GM12878 (cell line): Measurements from ENCODE around the gene RAMP1. TPM values are rescaled to one million over a fixed set of nuclear protein-coding genes. Genes with fewer than 3 reads are reported as not detected.

Source experiments
- CHD4 ChIP-seq: fragments of 200-600 bp; sonication (generic); IDR thresholded peaks from 2 replicates; pipeline ENCODE4 v1.6.1; 2016; ENCODE audit warnings: mild to moderate bottlenecking
- CUX1 ChIP-seq: IDR thresholded peaks from 2 replicates; pipeline ENCODE4 v1.6.1; 2012; ENCODE audit warnings: improper control_type of control experiment, low read depth, low read length; ENCODE audit not compliant: insufficient replicate concordance
- POLR2A ChIP-seq: IDR thresholded peaks from 2 replicates; pipeline ENCODE4 v1.6.1; 2011; ENCODE audit warnings: low read depth, mild to moderate bottlenecking, low read length
- RELB ChIP-seq: fragments of 450-650 bp; IDR thresholded peaks from 2 replicates; pipeline ENCODE4 v1.6.1; 2017; ENCODE audit warnings: low read depth, mild to moderate bottlenecking, moderate library complexity
- ZZZ3 ChIP-seq: IDR thresholded peaks from 2 replicates; pipeline ENCODE4 v1.6.1; 2011; ENCODE audit warnings: low read depth; ENCODE audit not compliant: control insufficient read depth, insufficient read length
- polyA plus RNA-seq, 11 experiments: library from polyadenylated mRNA; depleted of rRNA in 4 of 11; unstranded in 6 of 11; stranded (reverse) in 5 of 11; fragments of >200 nt; fragmentation: Nextera tagmentation in 4 of 11; fragmentation: Illumina TruSeq in 1 of 11; extraction: Ambion mirVana in 4 of 11; extraction: Trizol in 1 of 11; gene quantifications; 1 replicate in 1 of 11; 2 replicates in 10 of 11; pipeline versions ENCODE4 v1.2.1 to v1.2.3, GENCODE V29; 2011 to 2016; ENCODE audit warnings: inconsistent platforms in 2 of 11, missing spikeins in 2 of 11, low read depth in 1 of 11
- total RNA-seq, 4 experiments: library from RNA; depleted of rRNA in 3 of 4; stranded (reverse); fragments of >200 nt in 3 of 4; fragmentation: Illumina TruSeq in 1 of 4; extraction: Trizol in 1 of 4; gene quantifications; 2 replicates each; pipeline versions ENCODE4 v1.2.1 to v1.2.3, GENCODE V29; 2013 to 2021

RAMP1 gene
- total and polyA plus RNA-seq, 10 of the 15 experiments (the other 5 are each of a cell fraction or from before 2014, with no cell fraction given), result 0.11 to 0.19 (median 0.12) TPM; not detected in 7

- no peak for TF ChIP-seq CUX1
- no peak for TF ChIP-seq RELB
- no peak for TF ChIP-seq ZZZ3
- TF ChIP-seq POLR2A, result no peak
- no peak for TF ChIP-seq CHD4
- TF ChIP-seq, all 136 proteins: peak for 0
These were observed 6.2 kb downstream of the RAMP1 start (continued) for GRCh38 chr2:237865623-237866041.
